ENCODE measurements around the gene FAM83E. TPM values are rescaled to one million over a fixed set of nuclear protein-coding genes. Genes with fewer than 3 reads are reported as not detected.

The FAM83E gene
- polyA plus RNA-seq, 1 experiment = 0.16 TPM

- POLR2A ChIA-PET = no interaction called here
- no peak for DNase-seq (ENCODE audit: low read depth)
These were observed 19.7 kb downstream of the FAM83E start for GRCh38 chr19:48595171-48595570.

DNA sequence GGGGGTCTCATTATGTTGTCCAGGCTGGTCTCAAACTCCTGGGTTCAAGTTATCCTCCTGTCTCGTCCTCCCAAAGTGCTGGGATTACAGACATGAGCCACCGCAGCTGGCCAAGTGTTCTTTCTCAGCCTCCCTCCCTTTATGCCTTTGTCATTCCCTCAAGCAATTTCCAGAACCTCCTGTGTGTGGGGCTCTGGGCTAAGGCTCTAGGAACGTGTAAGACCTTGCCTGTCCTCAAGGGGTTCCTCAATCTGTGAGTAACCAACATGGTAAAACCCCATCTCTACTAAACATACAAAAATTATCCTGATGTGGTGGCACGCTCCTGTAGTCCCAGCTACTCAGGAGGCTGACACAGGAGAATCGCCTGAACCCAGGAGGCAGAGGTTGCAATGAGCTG, 23.9 kb downstream of the FAM83E start:
- ChIA-PET CTCF (interaction anchor here (1.6 to 11.5 kb wide), 3 partner anchors 18 to 98 kb away, joined by 3 to 161 read pairs (median 32); partner anchors contain the start of genes RPL18 and SPHK2), POLR2A (no interaction called here)
- DNase-seq (ENCODE audit: low read depth) = no peak
- no peak overlapping the region for H3K4me3 ChIP-seq (ENCODE audit: low read depth, low read length)
- H3K27me3 ChIP-seq (ENCODE audit: control insufficient read depth, insufficient read depth, low read length) = no peaks in the 10 kb centered on the region
- TF ChIP-seq CTCF (IDR thresholded peaks at IDR 0.05; ENCODE audit: insufficient read depth, low read depth, low read length) = no peak
- no peaks in the 10 kb centered on the region for H3K36me3 ChIP-seq (ENCODE audit: control insufficient read depth, insufficient read depth, low read length)

More at GRCh38 chr19:48595171-48595570, 19.7 kb downstream of the FAM83E start:
- H3K36me3 ChIP-seq (ENCODE audit: control insufficient read depth, insufficient read depth, low read length) = no peaks in the 10 kb centered on the region
- H3K27me3 ChIP-seq (ENCODE audit: control insufficient read depth, insufficient read depth, low read length) = no peaks in the 10 kb centered on the region
- no peak overlapping the region for H3K4me3 ChIP-seq (ENCODE audit: low read depth, low read length)
- no peak for TF ChIP-seq CTCF (IDR thresholded peaks at IDR 0.05; ENCODE audit: insufficient read depth, low read depth, low read length)
- CTCF ChIA-PET = interaction anchor here (1.3 to 2.4 kb wide), 4 partner anchors 11 to 105 kb away, joined by 3 to 12 read pairs (median 5); partner anchors contain the start of gene SPACA4

GRCh38 chr19:48588670-48589401, 26.0 kb downstream of the FAM83E start:
- CTCF ChIA-PET = interaction anchor here (0.7 to 11.5 kb wide), 23 partner anchors 11 to 328 kb away, joined by 3 to 226 read pairs (median 5); partner anchors contain the start of genes FAM83E, KDELR1, RPL18 and SPHK2
- no peaks in the 10 kb centered on the region for H3K36me3 ChIP-seq (ENCODE audit: control insufficient read depth, insufficient read depth, low read length)
- H3K4me3 ChIP-seq (ENCODE audit: low read depth, low read length) = peak overlapping the region; percentile 47
- POLR2A ChIA-PET = no interaction called here
- no peaks in the 10 kb centered on the region for H3K27me3 ChIP-seq (ENCODE audit: control insufficient read depth, insufficient read depth, low read length)
- DNase-seq (ENCODE audit: low read depth) = no peak
- TF ChIP-seq CTCF (IDR thresholded peaks at IDR 0.05; ENCODE audit: insufficient read depth, low read depth, low read length) = peak; percentile 99

- Histone ChIP-seq H3K36me3 (ENCODE audit: control insufficient read depth, insufficient read depth, low read length) (no peaks in the 10 kb centered on the region), H3K27me3 (ENCODE audit: control insufficient read depth, insufficient read depth, low read length) (no peaks in the 10 kb centered on the region), H3K4me3 (ENCODE audit: low read depth, low read length) (no peak overlapping the region)
- TF ChIP-seq CTCF (IDR thresholded peaks at IDR 0.05; ENCODE audit: insufficient read depth, low read depth, low read length) = no peak
- DNase-seq (ENCODE audit: low read depth) = no peak
- POLR2A ChIA-PET = no interaction called here
- CTCF ChIA-PET = interaction anchor here (0.6 to 11.5 kb wide), 7 partner anchors 13 to 270 kb away, joined by 3 to 226 read pairs (median 4); no protein-coding TSS in a partner anchor
These were observed 27.5 kb downstream of the FAM83E start for GRCh38 chr19:48587387-48587786.

- no peak for DNase-seq (ENCODE audit: low read depth)
- POLR2A ChIA-PET = no interaction called here
These were observed 32.7 kb downstream of the FAM83E start for GRCh38 chr19:48582168-48582567.

More at GRCh38 chr19:48582168-48582567, 32.7 kb downstream of the FAM83E start:
- no peak for TF ChIP-seq CTCF (IDR thresholded peaks at IDR 0.05; ENCODE audit: insufficient read depth, low read depth, low read length)
- CTCF ChIA-PET = interaction anchor here (2.5 to 11.5 kb wide), 3 partner anchors 23 to 89 kb away, joined by 7 to 226 read pairs (median 161); no protein-coding TSS in a partner anchor
- H3K4me3 ChIP-seq (ENCODE audit: low read depth, low read length) = no peak overlapping the region
- no peaks in the 10 kb centered on the region for H3K27me3 ChIP-seq (ENCODE audit: control insufficient read depth, insufficient read depth, low read length)
- H3K36me3 ChIP-seq (ENCODE audit: control insufficient read depth, insufficient read depth, low read length) = no peaks in the 10 kb centered on the region

Data from BJ (cell line).